HG03039 (cell line): Measurements from ENCODE around the gene CCDC178.

Experiments used
- ATAC-seq: cut with Tn5 transposase; IDR thresholded peaks from one replicate; pipeline ENCODE4 v1.9.1; 2021; ENCODE audit warnings: mild to moderate bottlenecking, moderate library complexity; ENCODE audit not compliant: unreplicated experiment

CCDC178 gene

GRCh38 chr18:32891797-32892196, 548.7 kb downstream of the CCDC178 start:
- ATAC-seq = no peak

DNA sequence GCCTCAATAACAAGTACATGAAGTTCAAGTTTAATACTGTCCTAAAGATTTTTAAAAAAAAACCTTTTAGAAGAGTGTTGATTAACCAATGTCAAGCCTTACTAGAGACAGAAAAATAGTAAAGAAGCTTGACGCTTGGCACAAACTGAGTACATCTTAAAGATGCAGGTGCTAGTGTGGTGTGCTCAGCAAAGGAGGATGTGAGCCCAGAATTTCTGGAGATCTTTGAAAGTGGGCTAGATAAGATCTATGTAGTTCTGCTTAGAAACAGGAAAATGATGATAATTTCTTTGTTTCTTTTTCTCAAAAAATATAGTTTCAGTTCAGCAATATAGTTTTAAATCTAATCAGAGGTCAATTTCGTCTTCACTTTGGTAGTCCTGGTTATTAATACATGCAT, 549.4 kb downstream of the CCDC178 start:
- no peak for ATAC-seq

DNA sequence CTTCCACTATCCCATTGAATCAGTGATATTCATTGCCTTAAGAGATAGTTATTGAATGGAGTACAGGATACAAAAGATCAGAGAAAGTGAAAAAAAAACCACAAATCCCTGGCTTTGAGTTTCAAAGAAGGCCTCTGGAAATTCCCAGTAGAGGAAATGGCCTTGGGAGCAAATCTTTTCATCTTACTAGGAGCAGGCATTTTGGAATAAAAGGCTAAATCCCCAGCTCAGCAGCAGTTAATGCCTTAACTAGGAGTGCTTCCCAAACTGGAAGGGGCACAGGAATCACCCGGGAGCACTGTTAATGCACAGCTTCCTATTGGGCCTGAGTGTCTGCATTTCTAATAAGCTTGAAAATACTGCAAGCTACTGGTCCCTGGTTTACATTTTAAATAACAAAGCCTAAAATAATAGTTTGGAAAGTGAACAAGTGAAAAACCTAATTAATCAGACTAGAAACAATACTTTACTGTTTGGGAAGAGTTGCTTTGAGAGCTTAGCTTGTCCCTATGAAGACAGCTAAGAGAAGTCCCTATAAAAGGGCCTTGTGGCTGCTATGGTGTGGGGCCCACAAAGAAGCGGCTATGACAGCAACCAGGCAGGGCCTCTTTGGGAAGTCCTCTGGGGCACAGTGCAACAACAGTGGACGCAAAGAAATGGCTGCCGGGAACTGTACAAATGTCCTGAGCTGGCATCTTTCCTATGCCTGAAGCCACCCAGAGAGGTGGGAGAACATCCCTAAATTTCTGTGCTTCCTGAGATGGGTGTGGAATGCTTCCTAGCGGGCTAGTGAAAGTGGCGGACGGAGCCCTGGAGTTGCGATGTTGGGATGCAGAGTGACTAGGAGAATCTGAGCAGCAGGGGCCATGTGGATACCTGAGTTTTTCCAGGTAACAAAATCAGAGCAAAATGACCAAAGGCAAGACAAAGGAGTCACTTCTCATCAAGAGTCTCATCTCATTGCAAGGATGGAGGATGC, 550.6 kb downstream of the CCDC178 start:
- ATAC-seq = no peak

DNA sequence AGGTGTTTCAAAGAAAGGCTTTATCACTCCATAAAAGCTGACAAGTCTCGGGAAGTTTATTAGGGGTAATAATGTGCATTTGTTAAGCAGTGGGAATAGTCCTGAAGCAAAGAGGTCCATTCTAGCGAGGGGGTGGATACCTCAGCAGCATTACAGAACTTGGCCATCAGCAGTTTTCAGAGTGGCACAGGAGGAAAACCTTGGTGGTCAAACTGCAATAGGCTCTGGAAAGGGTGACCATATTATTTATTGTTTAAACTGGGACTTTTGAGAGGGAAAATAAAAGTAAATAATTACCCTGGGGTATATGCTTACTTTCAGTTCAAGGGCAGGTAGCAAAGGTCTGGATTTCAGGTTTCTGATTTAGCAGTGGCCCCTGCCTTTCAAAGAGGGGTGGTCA, 552.2 kb downstream of the CCDC178 start:
- ATAC-seq = no peak
